ENCODE data around the gene PRDM15.

GRCh38 chr21:41823906-41824305 lies 55.2 kb downstream of the PRDM15 start:
- TF ChIP-seq CTCF (optimal IDR thresholded peaks at IDR 0.05 in 1 of 3, IDR thresholded peaks at IDR 0.05 in 1 of 3, conservative IDR thresholded peaks at IDR 0.05 in 1 of 3; ENCODE audit: extremely low read depth in 1 of 3, insufficient read depth in 2 of 3, low read length in 3 of 3), result no peak
- TF ChIP-seq EZH2 (IDR thresholded peaks at IDR 0.05; ENCODE audit: low read length), result no peak
